ENCODE data around the gene SLC38A10.
A peak's percentile ranks its signal among the peaks of the same experiment; 100 is the strongest.

Gene SLC38A10

GRCh38 chr17:81239714-81240555 is 55.2 kb downstream of the SLC38A10 start:
- DNase-seq (ENCODE audit: low spot score): no peak

DNA sequence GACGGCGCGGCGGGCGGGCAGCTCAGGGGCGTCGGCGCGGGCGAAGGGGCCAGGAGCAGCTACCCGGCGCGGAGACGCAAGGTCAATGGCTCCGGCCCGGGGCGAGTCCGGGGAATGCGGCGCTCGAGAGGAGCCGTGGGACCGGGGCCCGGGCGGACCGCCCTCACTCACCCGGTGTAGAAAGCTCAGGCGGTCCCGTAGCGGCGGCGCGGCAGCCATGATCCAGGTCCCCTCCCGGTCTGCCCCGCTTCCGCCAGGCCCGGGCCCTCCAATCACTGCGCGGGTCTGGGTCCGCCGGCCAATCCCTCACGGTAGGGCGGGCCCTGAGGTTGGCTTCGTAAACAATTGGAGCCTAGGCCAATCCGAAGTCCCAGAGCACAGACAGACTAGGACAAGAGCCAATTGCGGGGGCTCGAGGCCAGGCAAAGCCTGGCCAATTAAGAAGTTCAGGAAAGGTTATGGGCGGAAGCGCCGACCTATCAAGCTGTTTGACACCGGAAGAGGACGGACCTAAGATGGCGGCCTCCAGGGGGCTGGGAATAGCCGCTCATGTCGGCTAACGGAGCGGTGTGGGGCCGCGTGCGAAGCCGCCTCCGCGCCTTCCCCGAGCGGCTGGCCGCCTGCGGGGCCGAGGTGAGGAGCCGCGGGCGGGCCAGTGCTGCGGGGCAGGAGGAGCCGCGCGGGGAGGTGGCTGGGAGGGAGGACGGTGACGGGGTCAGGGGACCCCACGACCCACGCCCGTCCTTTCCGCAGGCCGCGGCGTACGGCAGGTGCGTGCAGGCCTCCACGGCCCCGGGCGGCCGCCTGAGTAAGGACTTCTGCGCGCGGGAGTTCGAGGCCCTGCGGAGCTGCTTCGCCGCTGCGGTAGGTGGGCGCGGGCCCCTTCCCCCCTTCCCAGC is 56.0 kb downstream of the SLC38A10 start, which contains the start of the genes NDUFAF8 and TEPSIN:
NDUFAF8 (plus strand) TSS at position 504 of the 899 bp plus-strand sequence; CDS start at position 550, 46 bp downstream.
TEPSIN (minus strand) TSS at position 241 of the 899 bp plus-strand sequence; CDS start at position 219, 22 bp downstream.
- peak; percentile 100 for DNase-seq (ENCODE audit: low spot score)

- no peak for DNase-seq (ENCODE audit: low spot score)
These were observed 56.7 kb downstream of the SLC38A10 start for GRCh38 chr17:81238490-81238814.

GRCh38 chr17:81237591-81238489 is 57.3 kb downstream of the SLC38A10 start:
- no peak for DNase-seq (ENCODE audit: low spot score)

DNA sequence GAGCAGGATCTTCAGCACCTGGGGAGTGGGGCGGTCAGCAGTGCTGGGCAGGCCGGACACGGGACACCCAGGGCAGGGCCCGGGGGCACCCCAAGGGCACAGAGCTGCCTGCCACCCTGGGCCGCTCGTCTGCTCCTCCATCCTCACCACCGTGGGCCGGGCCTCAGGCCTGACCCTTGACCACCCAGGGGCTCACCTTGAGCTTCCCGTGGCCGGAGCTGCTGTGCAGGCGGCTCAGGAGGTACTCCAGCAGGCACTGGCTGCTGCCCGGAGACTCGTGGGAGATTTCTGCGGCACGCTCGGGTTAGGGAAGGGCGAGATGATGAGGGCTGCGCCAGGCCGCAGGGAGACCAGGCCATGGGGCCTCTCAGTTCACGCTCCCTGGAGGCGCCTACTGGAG is 58.3 kb downstream of the SLC38A10 start:
- no peak for DNase-seq (ENCODE audit: low spot score)

DNA sequence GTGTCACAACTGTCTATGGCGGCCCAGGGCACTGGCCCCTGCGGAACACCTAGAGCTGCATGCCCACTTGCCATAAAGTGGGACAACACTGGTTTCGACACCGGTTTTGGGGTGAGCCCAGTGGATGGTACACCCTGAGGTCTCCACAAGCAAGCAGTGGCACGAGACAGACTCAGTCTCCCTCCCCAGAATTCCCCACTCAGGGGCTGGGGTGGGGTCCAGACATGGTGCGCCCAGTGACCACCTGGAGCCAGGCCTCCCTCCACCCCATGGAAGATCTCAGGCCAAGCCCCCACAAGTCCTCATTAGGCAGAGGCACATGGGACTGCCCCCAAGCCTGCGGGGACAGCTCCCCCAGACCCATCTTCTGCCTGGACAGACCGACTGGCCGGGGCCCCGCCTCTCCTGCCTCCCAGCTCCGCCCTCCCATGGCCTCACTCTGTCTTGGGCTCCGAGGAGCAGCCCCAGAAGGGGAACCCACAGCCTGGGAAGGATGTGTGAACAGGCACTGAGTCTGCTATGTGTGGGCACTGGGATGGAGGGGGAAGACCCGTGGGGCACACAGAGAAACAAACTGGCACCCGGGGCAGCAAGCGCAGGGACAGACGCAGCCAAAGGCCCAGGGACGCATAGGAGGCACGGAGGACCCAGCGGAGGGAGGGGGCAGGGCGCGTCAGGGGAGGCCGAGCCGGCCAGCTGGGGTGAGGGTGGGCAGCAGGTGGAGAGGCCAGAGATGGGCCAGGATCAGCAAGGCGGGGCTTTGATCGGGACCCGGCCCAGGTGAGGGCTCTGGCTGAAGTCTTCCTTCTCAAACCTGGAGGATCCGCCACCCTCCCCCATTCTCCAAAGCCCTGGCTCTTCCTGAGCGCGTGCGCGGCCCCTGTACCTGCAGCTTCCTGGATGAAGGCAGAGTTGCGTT is 59.0 kb downstream of the SLC38A10 start:
- DNase-seq (ENCODE audit: low spot score): no peak

- no peak for DNase-seq (ENCODE audit: low spot score)
These were observed 59.9 kb downstream of the SLC38A10 start for GRCh38 chr17:81234940-81235821.

- no peak for DNase-seq (ENCODE audit: low spot score)
These were observed 60.6 kb downstream of the SLC38A10 start for GRCh38 chr17:81234506-81234855.

DNA sequence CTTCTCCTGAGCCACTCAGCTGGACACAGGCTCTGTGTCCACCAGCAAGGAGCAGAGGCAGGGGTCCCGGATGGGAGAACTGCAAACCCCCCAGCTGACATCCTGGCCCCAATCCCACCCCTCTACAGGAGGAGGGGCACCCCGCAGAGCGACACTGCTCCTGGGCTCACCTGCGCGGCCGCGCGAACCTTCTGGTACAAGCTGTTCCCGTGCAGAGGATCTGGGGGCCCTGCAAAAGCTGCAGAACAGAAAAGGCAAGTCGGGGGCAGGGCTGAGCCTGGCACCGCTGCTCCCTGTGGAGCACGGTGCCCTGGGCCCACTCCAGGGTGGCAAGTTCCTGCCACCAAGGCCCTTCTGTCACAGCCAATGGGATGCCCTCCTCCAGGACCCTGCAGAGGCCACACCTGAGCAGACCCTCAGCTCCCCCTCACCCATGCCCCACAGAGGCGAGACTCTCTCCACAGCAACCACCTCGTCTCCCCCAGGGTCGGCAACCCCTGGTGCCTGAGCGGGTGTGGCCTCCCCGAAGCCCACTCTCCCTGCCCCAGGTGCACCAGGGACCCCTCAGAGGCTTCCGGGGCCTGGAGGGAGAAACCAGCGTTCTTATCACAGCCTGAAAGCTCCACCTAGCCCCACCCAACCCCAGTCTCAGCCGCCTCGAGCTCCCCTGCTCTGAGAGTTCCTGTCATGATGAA is 61.1 kb downstream of the SLC38A10 start:
- no peak for DNase-seq (ENCODE audit: low spot score)

DNA sequence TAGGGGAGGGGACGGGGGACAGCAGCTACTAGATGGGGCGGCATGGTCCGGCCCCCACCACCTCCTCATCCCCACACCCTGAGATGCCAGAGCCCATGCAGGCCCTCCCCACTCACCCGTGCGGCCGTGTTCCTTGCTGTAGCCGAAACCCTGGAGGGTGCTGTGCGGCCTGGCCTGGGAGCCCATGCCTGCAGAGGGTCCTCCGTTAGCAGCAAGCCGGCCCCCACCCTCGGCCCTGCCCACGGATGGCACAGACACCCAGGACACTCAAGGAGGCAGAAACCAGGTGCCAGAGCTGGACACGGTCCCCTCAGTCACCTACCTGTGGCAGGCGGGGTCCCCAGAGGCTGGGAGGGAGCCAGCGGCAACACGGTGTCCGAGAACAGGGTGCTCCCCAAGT is 61.8 kb downstream of the SLC38A10 start:
- DNase-seq (ENCODE audit: low spot score): no peak

GRCh38 chr17:81232616-81233241 is 62.4 kb downstream of the SLC38A10 start:
- DNase-seq (ENCODE audit: low spot score): no peak

GRCh38 chr17:81231766-81232581 is 63.1 kb downstream of the SLC38A10 start:
- no peak for DNase-seq (ENCODE audit: low spot score)

GRCh38 chr17:81231121-81231645 is 63.9 kb downstream of the SLC38A10 start:
- no peak for DNase-seq (ENCODE audit: low spot score)

DNA sequence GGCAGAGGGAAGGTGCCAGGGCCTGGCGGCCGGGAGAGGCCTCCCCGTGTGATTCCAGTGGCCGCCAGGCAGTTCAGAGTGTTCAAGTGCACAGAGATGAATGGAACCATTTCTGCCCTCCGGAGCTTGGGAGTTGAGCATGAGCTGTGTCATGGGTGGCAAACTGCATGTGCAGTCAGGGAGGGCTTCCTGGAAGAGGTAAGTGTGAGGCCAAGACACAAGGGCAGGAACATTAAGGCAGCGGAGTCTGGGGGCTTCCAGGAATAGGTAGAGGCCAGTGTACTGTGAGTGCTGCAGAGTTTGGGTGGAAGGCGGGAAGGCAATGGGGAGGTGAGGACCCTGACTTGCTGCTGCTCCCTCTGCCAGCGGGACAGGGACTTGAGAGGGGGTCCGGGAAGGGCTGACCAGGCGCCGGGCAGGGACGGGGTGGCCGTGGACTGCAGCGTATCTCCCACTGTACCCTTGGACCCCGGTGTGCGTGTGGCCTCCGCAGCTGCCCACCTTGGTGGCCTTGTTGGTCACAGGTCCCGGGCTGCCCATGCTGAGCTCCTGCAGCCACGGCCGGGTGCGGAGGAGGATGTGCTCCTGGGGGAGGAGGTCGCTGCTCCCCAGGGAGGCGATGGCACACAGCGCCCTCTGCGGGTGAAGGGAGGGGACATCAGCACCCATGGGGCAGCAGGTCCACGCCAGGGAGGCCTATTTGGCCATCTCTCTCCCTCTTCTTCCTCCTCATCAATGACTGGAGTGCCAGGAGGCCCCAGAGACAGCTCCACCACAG is 64.9 kb downstream of the SLC38A10 start:
- DNase-seq (ENCODE audit: low spot score): no peak

- DNase-seq (ENCODE audit: low spot score): no peak
These were observed 65.5 kb downstream of the SLC38A10 start for GRCh38 chr17:81229666-81229920.

DNA sequence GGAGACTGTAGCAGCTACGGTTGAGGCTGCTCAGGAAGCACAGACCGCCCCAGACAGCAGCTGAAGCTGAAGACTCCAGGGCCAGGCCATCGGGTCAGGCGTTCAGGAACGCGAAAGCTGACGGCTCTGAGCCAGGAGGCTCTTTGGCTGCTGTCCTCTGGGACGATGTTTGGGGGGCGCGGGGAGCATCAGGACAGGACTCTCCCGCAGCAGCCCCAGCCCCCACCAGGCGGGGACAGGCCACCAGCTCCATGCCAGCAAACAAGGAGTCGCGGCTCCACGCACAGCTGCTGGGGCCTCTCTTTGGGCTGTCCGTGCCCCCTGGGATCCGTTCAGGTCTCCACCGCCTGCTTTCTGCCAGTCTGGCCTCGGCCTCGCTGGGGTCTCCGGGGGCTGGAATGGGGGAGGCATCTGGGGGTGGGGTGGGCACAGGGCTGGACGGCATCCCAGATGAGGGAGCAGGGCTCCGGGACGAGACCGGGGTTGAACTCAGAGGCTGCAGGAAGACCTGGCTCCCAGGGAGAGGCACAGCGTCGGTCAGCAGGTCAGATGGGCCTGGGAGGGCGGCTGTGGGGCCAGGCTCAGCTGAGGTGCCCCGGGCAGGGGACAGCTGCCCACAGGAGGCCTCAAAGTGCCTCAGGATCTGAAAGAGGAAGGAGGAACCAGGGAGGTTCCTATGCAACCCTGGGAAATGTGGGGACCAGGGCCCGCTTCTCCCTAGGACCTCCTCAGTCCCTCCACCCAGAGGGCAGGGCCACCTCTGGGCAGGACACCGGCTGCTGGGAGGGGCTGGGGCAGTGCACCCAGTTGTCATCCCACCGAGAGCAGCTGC is 66.1 kb downstream of the SLC38A10 start:
- no peak for DNase-seq (ENCODE audit: low spot score)
